AG04450 (cell line): ENCODE results near the gene DIDO1. TPM values are rescaled to one million over a fixed set of nuclear protein-coding genes. Genes with fewer than 3 reads are reported as not detected.

Source experiments
- CTCF ChIA-PET: fragments of 300-600, 350-600 bp; formaldehyde crosslinking; extraction: SDS; loops from one replicate; lab custom pipeline; 2022; ENCODE audit warnings: antibody characterized with exemption, inconsistent platforms; lab: Charles Lee
- POLR2A ChIA-PET: fragments of 350-600 bp; formaldehyde crosslinking; extraction: SDS; loops from one replicate; lab custom pipeline; 2021; ENCODE audit warnings: antibody characterized with exemption, inconsistent platforms; lab: Yijun Ruan, JAX
- DNase-seq: peaks from one replicate; pipeline ENCODE4 v3.0.0-alpha.2; 2011; ENCODE audit warnings: low read depth, low spot score
- H3K27ac ChIP-seq: one replicate; pipeline ENCODE4 v1.5.1; 2012; ENCODE audit warnings: low read depth, low read length, control low read depth
- H3K27me3 ChIP-seq: one replicate; pipeline ENCODE4 v1.6.0; 2012; ENCODE audit warnings: low read length; ENCODE audit not compliant: control insufficient read depth, insufficient read depth
- H3K4me3 ChIP-seq: 2 replicates; pipeline ENCODE4 v1.5.1; 2011; ENCODE audit warnings: mild to moderate bottlenecking, low read depth, low read length, control low read depth
- H3K9me3 ChIP-seq: 2 replicates; pipeline ENCODE4 v1.5.1; 2012; ENCODE audit warnings: low read length; ENCODE audit not compliant: control insufficient read depth, insufficient read depth
- CTCF ChIP-seq: IDR thresholded peaks from 2 replicates; pipeline ENCODE4 v1.5.1; 2011; ENCODE audit warnings: low read depth, low read length, control low read depth, inconsistent platforms
- polyA plus RNA-seq: library from polyadenylated mRNA; depleted of rRNA; stranded (reverse); fragments of >200 nt; gene quantifications from 2 replicates; pipeline ENCODE4 v1.2.3, GENCODE V29; 2011

DIDO1 gene
- polyA plus RNA-seq, 1 experiment, result 22.1 TPM

GRCh38 chr20:62951896-62952372, 25.6 kb upstream of the DIDO1 start:
- POLR2A ChIA-PET, result no interaction called here
- no peak for TF ChIP-seq CTCF
- no peak overlapping the region for H3K4me3 ChIP-seq
- no peaks in the 10 kb centered on the region for H3K27me3 ChIP-seq
- peaks cover 9% of the 10 kb centered on the region for H3K9me3 ChIP-seq
- CTCF ChIA-PET, result no interaction called here
- no peak overlapping the region for H3K27ac ChIP-seq
- DNase-seq, result no peak

- POLR2A ChIA-PET, result no interaction called here
- TF ChIP-seq CTCF, result no peak
Observed at GRCh38 chr20:62951143-62951895, 25.0 kb upstream of the DIDO1 start.

GRCh38 chr20:62950741-62951140, 24.4 kb upstream of the DIDO1 start:
- CTCF ChIA-PET, result no interaction called here
- POLR2A ChIA-PET, result no interaction called here

More at GRCh38 chr20:62951143-62951895, 25.0 kb upstream of the DIDO1 start:
- H3K4me3 ChIP-seq, result no peak overlapping the region
- no peak overlapping the region for H3K27ac ChIP-seq
- no peak for DNase-seq
- CTCF ChIA-PET, result no interaction called here
- peaks cover 9% of the 10 kb centered on the region for H3K9me3 ChIP-seq
- no peaks in the 10 kb centered on the region for H3K27me3 ChIP-seq

GRCh38 chr20:62949962-62950361, 23.7 kb upstream of the DIDO1 start:
- H3K4me3 ChIP-seq, result no peak overlapping the region
- H3K9me3 ChIP-seq, result peaks cover 9% of the 10 kb centered on the region
- H3K27ac ChIP-seq, result no peak overlapping the region
- no peak for TF ChIP-seq CTCF
- DNase-seq, result no peak
- no peaks in the 10 kb centered on the region for H3K27me3 ChIP-seq
- CTCF ChIA-PET, result interaction anchor here (1.4 kb wide), 1 partner anchor 23 kb away, joined by 5 read pairs; no protein-coding TSS in a partner anchor
- POLR2A ChIA-PET, result no interaction called here

More at GRCh38 chr20:62950741-62951140, 24.4 kb upstream of the DIDO1 start:
- H3K4me3 ChIP-seq, result no peak overlapping the region
- DNase-seq, result no peak
- peaks cover 9% of the 10 kb centered on the region for H3K9me3 ChIP-seq
- no peak overlapping the region for H3K27ac ChIP-seq
- no peak for TF ChIP-seq CTCF
- no peaks in the 10 kb centered on the region for H3K27me3 ChIP-seq

GRCh38 chr20:62949153-62949821, 23.0 kb upstream of the DIDO1 start:
- POLR2A ChIA-PET, result no interaction called here
- DNase-seq, result no peak
- no peaks in the 10 kb centered on the region for H3K27me3 ChIP-seq
- no peak overlapping the region for H3K4me3 ChIP-seq
- peaks cover 9% of the 10 kb centered on the region for H3K9me3 ChIP-seq
- CTCF ChIA-PET, result interaction anchor here (1.4 kb wide), 1 partner anchor 23 kb away, joined by 5 read pairs; no protein-coding TSS in a partner anchor
- no peak overlapping the region for H3K27ac ChIP-seq
- TF ChIP-seq CTCF, result no peak
